Lung (tissue), 12 donors: Measurements from ENCODE around the gene FBP1. TPM values are rescaled to one million over a fixed set of nuclear protein-coding genes. Genes with fewer than 3 reads are reported as not detected.

Experiments
- ATAC-seq: fragments of 200-7000 bp; cut with Tn5 transposase; one replicate; pipeline ENCODE4 v1.9.1; 2020; ENCODE audit warnings: moderate number of reproducible peaks; ENCODE audit not compliant: insufficient read depth, low FRiP score
- DNase-seq, 3 donors: peaks; one replicate each; pipeline ENCODE4 v3.0.0-alpha.2; 2013 to 2017
- H3K27ac ChIP-seq, 2 donors: one replicate each; pipeline ENCODE4 v1.5.1; 2013; ENCODE audit warnings: mild to moderate bottlenecking in 2 of 2, moderate library complexity in 2 of 2, control low read depth in 1 of 2, inconsistent platforms in 1 of 2, low read depth in 1 of 2, low read length in 1 of 2
- H3K27me3 ChIP-seq, 3 donors: one replicate each; pipeline ENCODE4 v1.5.1; 2013; ENCODE audit warnings: low read length in 2 of 3; ENCODE audit not compliant: control insufficient read depth in 3 of 3, insufficient read depth in 3 of 3
- H3K36me3 ChIP-seq, 4 donors: one replicate each; pipeline ENCODE4 v1.5.1; 2013; ENCODE audit warnings: low read length in 4 of 4, mild to moderate bottlenecking in 1 of 4, moderate library complexity in 1 of 4; ENCODE audit not compliant: control insufficient read depth in 4 of 4, insufficient read depth in 4 of 4
- H3K4me1 ChIP-seq, 5 donors: one replicate each; pipeline ENCODE4 v1.5.1; 2013; ENCODE audit warnings: low read length in 5 of 5, mild to moderate bottlenecking in 2 of 5, moderate library complexity in 1 of 5; ENCODE audit not compliant: control insufficient read depth in 5 of 5, insufficient read depth in 5 of 5
- H3K4me3 ChIP-seq: one replicate; pipeline ENCODE4 v1.5.1; 2013; ENCODE audit warnings: mild to moderate bottlenecking, control low read depth, moderate library complexity
- H3K9ac ChIP-seq, 2 donors: one replicate each; pipeline ENCODE4 v1.5.1; 2013; ENCODE audit warnings: low read length in 2 of 2, control low read depth in 1 of 2; ENCODE audit not compliant: insufficient read depth in 1 of 2
- H3K9me3 ChIP-seq, 4 donors: one replicate each; pipeline ENCODE4 v1.5.1; 2013; ENCODE audit warnings: low read length in 3 of 4, mild to moderate bottlenecking in 1 of 4, moderate library complexity in 1 of 4; ENCODE audit not compliant: control insufficient read depth in 4 of 4, insufficient read depth in 3 of 4
- WGBS, 2 donors: extraction: QIAGEN DNeasy Blood & Tissue Kit; methylation state at CpG; one replicate each; pipeline ENCODE4 v1.1.7; 2013; 5-methylcytosine and 5-hydroxymethylcytosine counted together
- polyA plus RNA-seq, 2 donors: library from polyadenylated mRNA; stranded (reverse); fragments of 200-250 nt; gene quantifications; one replicate each; pipeline ENCODE4 v1.2.1, GENCODE V29; 2013
- total RNA-seq, 2 donors: library from RNA; depleted of rRNA in 1 of 2; stranded (reverse); fragments of >200 nt in 1 of 2; gene quantifications; one replicate each; pipeline ENCODE4 v1.2.1, GENCODE V29; 2014 to 2021
- TF ChIP-seq, protein P1 (sequence below): IDR thresholded peaks from 2 replicates; pipeline ENCODE4 v1.5.1; 2012; ENCODE audit warnings: mild to moderate bottlenecking; ENCODE audit errors: control extremely low read depth, extremely low read depth
- donor health status: control.
- donor health status: control.
- donor health status: Bipolar disorder and iron deficiency.
- donor health status: healthy.
- donor health status: DM: yes; HTN: yes; CAD: no.

Gene FBP1
- total and polyA plus RNA-seq, 4 donors: 17.1 to 259 (median 154) TPM

DNA sequence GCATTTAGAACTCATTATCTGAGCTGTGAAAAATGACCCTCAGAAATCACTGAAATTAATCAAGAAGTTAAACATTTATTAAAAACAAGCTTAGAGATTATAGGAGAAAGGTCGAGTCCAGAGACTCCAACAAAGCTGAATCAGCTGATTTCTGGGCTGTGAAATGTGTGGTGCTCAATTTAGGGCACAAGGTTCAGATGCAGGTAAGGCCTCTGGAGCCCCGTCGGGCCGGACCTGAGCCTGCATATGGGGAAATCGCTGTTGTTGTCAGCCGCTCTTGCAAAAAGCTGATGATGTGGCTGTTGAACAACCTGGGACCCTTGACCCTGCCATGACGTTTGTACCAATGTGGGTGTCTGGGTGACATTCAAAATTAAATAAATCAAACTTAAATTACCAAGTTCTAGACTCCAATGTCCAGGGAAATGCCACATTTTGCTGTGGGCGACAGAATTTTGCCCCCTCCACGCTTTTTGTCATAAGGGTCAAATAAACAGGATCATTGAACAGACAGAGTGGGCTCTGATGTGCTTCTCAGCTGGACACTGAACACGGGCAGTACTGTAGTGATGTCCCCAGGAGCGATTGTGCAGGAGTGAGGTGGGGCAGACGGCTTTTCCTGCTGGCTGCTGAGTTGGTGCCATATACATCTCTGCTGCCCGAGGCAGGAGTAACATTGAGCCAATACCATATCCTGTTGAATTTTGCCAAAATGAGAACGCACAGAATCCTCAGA lies 27.2 kb upstream of the FBP1 start:
- no peaks in the 10 kb centered on the region for H3K27me3 ChIP-seq
- WGBS, 2 donors: 85 to 90% methylated on average over 14 of the region's 14 CpGs
- ATAC-seq (no peak), DNase-seq (no peak)
- H3K36me3 ChIP-seq: no peaks in the 10 kb centered on the region
- no peaks in the 10 kb centered on the region for H3K9me3 ChIP-seq
- H3K4me3 ChIP-seq: no peak overlapping the region
- peaks cover 0 to 6% (median 0%) of the 10 kb centered on the region in 5 donors for H3K4me1 ChIP-seq
- H3K27ac ChIP-seq: no peak overlapping the region
- H3K9ac ChIP-seq: no peak overlapping the region
- TF ChIP-seq, protein P1, sequence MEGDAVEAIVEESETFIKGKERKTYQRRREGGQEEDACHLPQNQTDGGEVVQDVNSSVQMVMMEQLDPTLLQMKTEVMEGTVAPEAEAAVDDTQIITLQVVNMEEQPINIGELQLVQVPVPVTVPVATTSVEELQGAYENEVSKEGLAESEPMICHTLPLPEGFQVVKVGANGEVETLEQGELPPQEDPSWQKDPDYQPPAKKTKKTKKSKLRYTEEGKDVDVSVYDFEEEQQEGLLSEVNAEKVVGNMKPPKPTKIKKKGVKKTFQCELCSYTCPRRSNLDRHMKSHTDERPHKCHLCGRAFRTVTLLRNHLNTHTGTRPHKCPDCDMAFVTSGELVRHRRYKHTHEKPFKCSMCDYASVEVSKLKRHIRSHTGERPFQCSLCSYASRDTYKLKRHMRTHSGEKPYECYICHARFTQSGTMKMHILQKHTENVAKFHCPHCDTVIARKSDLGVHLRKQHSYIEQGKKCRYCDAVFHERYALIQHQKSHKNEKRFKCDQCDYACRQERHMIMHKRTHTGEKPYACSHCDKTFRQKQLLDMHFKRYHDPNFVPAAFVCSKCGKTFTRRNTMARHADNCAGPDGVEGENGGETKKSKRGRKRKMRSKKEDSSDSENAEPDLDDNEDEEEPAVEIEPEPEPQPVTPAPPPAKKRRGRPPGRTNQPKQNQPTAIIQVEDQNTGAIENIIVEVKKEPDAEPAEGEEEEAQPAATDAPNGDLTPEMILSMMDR: no peak

DNA sequence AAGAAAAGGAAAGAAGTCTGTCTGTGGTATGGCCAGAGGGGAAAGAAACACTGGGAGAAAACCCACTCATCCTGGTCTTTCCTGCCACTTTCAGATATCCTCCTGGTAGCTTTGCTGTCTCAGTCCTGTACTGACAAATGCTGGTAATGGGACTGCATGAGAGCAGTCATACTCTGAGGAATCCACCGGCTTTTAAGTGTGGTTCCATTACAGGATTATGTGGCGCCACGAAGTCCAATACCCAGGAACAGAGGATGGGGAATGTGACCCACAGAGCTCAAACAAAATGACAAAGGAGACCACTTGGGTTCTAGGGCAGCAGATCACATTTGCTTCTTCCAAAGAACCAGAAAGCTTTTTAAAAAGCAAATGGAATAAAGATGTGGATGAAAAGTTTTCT lies 26.3 kb upstream of the FBP1 start:
- H3K9ac ChIP-seq: no peak overlapping the region
- DNase-seq (no peak), ATAC-seq (no peak)
- no peak overlapping the region for H3K4me3 ChIP-seq
- no peaks in the 10 kb centered on the region for H3K36me3 ChIP-seq
- no peak overlapping the region for H3K27ac ChIP-seq
- H3K4me1 ChIP-seq: peaks cover 0 to 6% (median 0%) of the 10 kb centered on the region in 5 donors
- TF ChIP-seq, protein P1: no peak
- 91 to 97% methylated on average over 3 of the region's 3 CpGs for WGBS, 2 donors
- H3K27me3 ChIP-seq: no peaks in the 10 kb centered on the region
- no peaks in the 10 kb centered on the region for H3K9me3 ChIP-seq

DNA sequence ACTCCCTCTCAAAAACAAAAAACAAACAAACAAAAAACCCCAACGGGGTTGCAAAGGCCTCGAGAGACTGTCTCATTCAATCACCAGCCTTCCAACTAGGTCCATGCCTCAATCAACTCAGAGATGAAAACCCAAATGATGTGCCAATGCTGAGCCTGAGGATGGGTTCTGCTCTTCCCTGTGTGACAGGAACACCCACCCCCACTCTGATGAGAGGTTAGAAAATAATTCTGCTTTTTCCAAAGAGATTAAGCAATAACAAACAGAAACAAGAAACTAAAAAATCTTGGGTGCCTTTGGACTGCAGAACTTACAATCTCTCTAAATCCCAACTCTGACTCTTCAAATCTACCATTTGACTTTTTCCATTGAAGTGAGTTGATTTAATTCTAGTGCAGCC lies 25.5 kb upstream of the FBP1 start:
- no peaks in the 10 kb centered on the region for H3K27me3 ChIP-seq
- ATAC-seq: no peak
- H3K36me3 ChIP-seq: no peaks in the 10 kb centered on the region
- no peak overlapping the region for H3K4me3 ChIP-seq
- no peak overlapping the region for H3K27ac ChIP-seq
- WGBS, 2 donors: 77 to 81% methylated on average over 2 of the region's 2 CpGs
- no peak for DNase-seq
- no peak overlapping the region for H3K9ac ChIP-seq
- TF ChIP-seq, protein P1: no peak
- peaks cover 0 to 6% (median 0%) of the 10 kb centered on the region in 5 donors for H3K4me1 ChIP-seq
- no peaks in the 10 kb centered on the region for H3K9me3 ChIP-seq

DNA sequence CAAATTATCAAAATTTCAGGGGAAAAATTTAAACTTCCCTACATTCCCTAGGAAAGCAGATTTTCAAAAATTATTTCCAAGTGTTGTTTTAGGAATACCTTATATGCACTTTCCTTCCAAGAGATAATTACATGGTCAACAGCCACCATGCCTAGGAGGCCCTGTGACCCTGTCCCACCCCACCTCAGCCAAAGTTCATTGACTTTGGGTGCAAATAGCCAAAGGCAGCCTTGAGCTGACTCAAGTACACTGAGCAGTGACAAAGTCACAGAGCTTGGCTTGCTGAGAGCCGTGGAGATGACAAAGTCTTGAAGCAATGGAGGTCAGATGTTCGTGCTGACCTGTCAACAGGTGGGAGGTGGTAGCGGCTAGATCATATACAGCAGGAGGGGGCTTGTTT lies 24.3 kb upstream of the FBP1 start:
- Histone ChIP-seq H3K4me3 (no peak overlapping the region), H3K4me1 (no peaks in the 10 kb centered on the region), H3K9me3 (no peaks in the 10 kb centered on the region), H3K9ac (no peak overlapping the region), H3K27me3 (no peaks in the 10 kb centered on the region), H3K36me3 (no peaks in the 10 kb centered on the region), H3K27ac (no peak overlapping the region)
- WGBS, 2 donors: 94 to 98% methylated on average over 3 of the region's 3 CpGs
- TF ChIP-seq, protein P1: no peak
- ATAC-seq (no peak), DNase-seq (no peak)
